ENCODE results near the gene STARD5.

Gene STARD5

DNA sequence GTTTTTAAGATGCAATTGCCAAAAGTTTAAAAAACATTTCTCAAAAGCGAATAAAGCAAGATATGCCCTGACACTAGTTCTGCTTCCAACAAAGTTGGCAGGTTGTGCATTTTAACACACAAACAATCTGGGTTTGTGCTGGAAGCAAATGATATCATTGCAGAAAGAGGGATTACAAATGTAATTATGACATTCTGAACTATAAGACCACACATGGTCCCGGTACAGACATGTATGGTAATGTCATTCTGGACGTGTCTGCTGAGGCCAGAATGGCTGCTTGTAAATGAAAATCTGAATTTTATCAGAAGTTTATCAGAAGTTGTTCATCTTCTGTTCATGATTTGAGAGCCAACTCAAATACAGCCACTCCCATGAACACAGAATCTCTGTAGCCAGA, 39.3 kb upstream of the STARD5 start:
- TF ChIP-seq NFIC (IDR thresholded peaks at IDR 0.05) (no peak), TEAD4 (IDR thresholded peaks at IDR 0.05) (no peak), RAD21 (IDR thresholded peaks at IDR 0.05; ENCODE audit: low read depth) (no peak), YY1 (IDR thresholded peaks at IDR 0.05; ENCODE audit: low read depth) (no peak), TCF12 (IDR thresholded peaks at IDR 0.05; ENCODE audit: low read depth) (no peak), ZBTB7A (IDR thresholded peaks at IDR 0.05; ENCODE audit: low read depth) (no peak), CEBPB (IDR thresholded peaks at IDR 0.05) (no peak), USF1 (IDR thresholded peaks at IDR 0.05) (no peak), EGR1 (IDR thresholded peaks at IDR 0.05) (no peak), FOXM1 (IDR thresholded peaks at IDR 0.05; ENCODE audit: borderline replicate concordance, low read depth) (no peak), EP300 (IDR thresholded peaks at IDR 0.05; ENCODE audit: borderline replicate concordance) (no peak)
- TF ChIP-seq, protein P1, sequence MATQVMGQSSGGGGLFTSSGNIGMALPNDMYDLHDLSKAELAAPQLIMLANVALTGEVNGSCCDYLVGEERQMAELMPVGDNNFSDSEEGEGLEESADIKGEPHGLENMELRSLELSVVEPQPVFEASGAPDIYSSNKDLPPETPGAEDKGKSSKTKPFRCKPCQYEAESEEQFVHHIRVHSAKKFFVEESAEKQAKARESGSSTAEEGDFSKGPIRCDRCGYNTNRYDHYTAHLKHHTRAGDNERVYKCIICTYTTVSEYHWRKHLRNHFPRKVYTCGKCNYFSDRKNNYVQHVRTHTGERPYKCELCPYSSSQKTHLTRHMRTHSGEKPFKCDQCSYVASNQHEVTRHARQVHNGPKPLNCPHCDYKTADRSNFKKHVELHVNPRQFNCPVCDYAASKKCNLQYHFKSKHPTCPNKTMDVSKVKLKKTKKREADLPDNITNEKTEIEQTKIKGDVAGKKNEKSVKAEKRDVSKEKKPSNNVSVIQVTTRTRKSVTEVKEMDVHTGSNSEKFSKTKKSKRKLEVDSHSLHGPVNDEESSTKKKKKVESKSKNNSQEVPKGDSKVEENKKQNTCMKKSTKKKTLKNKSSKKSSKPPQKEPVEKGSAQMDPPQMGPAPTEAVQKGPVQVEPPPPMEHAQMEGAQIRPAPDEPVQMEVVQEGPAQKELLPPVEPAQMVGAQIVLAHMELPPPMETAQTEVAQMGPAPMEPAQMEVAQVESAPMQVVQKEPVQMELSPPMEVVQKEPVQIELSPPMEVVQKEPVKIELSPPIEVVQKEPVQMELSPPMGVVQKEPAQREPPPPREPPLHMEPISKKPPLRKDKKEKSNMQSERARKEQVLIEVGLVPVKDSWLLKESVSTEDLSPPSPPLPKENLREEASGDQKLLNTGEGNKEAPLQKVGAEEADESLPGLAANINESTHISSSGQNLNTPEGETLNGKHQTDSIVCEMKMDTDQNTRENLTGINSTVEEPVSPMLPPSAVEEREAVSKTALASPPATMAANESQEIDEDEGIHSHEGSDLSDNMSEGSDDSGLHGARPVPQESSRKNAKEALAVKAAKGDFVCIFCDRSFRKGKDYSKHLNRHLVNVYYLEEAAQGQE (IDR thresholded peaks at IDR 0.05; ENCODE audit: low read depth) = no peak

- TF ChIP-seq, protein P2, sequence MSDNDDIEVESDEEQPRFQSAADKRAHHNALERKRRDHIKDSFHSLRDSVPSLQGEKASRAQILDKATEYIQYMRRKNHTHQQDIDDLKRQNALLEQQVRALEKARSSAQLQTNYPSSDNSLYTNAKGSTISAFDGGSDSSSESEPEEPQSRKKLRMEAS (IDR thresholded peaks at IDR 0.05) = no peak
- TF ChIP-seq CEBPB (IDR thresholded peaks at IDR 0.05) (no peak), USF1 (IDR thresholded peaks at IDR 0.05) (no peak), NFIC (IDR thresholded peaks at IDR 0.05) (no peak), ZBTB7A (IDR thresholded peaks at IDR 0.05; ENCODE audit: low read depth) (no peak), FOXM1 (IDR thresholded peaks at IDR 0.05; ENCODE audit: borderline replicate concordance, low read depth) (no peak), TEAD4 (IDR thresholded peaks at IDR 0.05) (no peak), TCF12 (IDR thresholded peaks at IDR 0.05; ENCODE audit: low read depth) (no peak), YY1 (IDR thresholded peaks at IDR 0.05; ENCODE audit: low read depth) (no peak), RAD21 (IDR thresholded peaks at IDR 0.05; ENCODE audit: low read depth) (no peak), EP300 (IDR thresholded peaks at IDR 0.05; ENCODE audit: borderline replicate concordance) (no peak), TAF1 (IDR thresholded peaks at IDR 0.05; ENCODE audit: low read depth) (no peak), CREB1 (IDR thresholded peaks at IDR 0.05; ENCODE audit: low read depth) (no peak), EGR1 (IDR thresholded peaks at IDR 0.05) (no peak)
- TF ChIP-seq, protein P1 (IDR thresholded peaks at IDR 0.05; ENCODE audit: low read depth) = no peak
Observed at GRCh38 chr15:81362790-81363189, 38.8 kb upstream of the STARD5 start.

- TF ChIP-seq FOXM1 (IDR thresholded peaks at IDR 0.05; ENCODE audit: borderline replicate concordance, low read depth) (no peak), RAD21 (IDR thresholded peaks at IDR 0.05; ENCODE audit: low read depth) (no peak), USF1 (IDR thresholded peaks at IDR 0.05) (no peak), EGR1 (IDR thresholded peaks at IDR 0.05) (no peak), TCF12 (IDR thresholded peaks at IDR 0.05; ENCODE audit: low read depth) (no peak), EP300 (IDR thresholded peaks at IDR 0.05; ENCODE audit: borderline replicate concordance) (no peak), YY1 (IDR thresholded peaks at IDR 0.05; ENCODE audit: low read depth) (no peak), CEBPB (IDR thresholded peaks at IDR 0.05) (no peak), ZBTB7A (IDR thresholded peaks at IDR 0.05; ENCODE audit: low read depth) (no peak), TAF1 (IDR thresholded peaks at IDR 0.05; ENCODE audit: low read depth) (no peak)
- TF ChIP-seq, protein P1 (IDR thresholded peaks at IDR 0.05; ENCODE audit: low read depth) = no peak
- TF ChIP-seq, protein P2 (IDR thresholded peaks at IDR 0.05) = no peak
Observed at GRCh38 chr15:81361891-81362290, 38.0 kb upstream of the STARD5 start.

- no peak for TF ChIP-seq EGR1 (IDR thresholded peaks at IDR 0.05)
- TF ChIP-seq, protein P1 (IDR thresholded peaks at IDR 0.05; ENCODE audit: low read depth) = no peak
- TF ChIP-seq CREB1 (IDR thresholded peaks at IDR 0.05; ENCODE audit: low read depth) = no peak
- TF ChIP-seq, protein P2 (IDR thresholded peaks at IDR 0.05) = no peak
- TF ChIP-seq TEAD4 (IDR thresholded peaks at IDR 0.05) = no peak
- no peak for TF ChIP-seq FOXM1 (IDR thresholded peaks at IDR 0.05; ENCODE audit: borderline replicate concordance, low read depth)
- TF ChIP-seq TCF12 (IDR thresholded peaks at IDR 0.05; ENCODE audit: low read depth) = no peak
- TF ChIP-seq ZBTB7A (IDR thresholded peaks at IDR 0.05; ENCODE audit: low read depth) = no peak
- no peak for TF ChIP-seq CEBPB (IDR thresholded peaks at IDR 0.05)
- no peak for TF ChIP-seq EP300 (IDR thresholded peaks at IDR 0.05; ENCODE audit: borderline replicate concordance)
- no peak for TF ChIP-seq RAD21 (IDR thresholded peaks at IDR 0.05; ENCODE audit: low read depth)
- no peak for TF ChIP-seq USF1 (IDR thresholded peaks at IDR 0.05)
- TF ChIP-seq NFIC (IDR thresholded peaks at IDR 0.05) = no peak
- no peak for TF ChIP-seq TAF1 (IDR thresholded peaks at IDR 0.05; ENCODE audit: low read depth)
- TF ChIP-seq YY1 (IDR thresholded peaks at IDR 0.05; ENCODE audit: low read depth) = no peak
Observed at GRCh38 chr15:81360491-81360890, 36.5 kb upstream of the STARD5 start.
